Measurements from ENCODE around the gene HNRNPA2B1. TPM values are rescaled to one million over a fixed set of nuclear protein-coding genes. Genes with fewer than 3 reads are reported as not detected.

HNRNPA2B1 gene
- 309 TPM for polyA plus RNA-seq (2013, experiment 1 of 2)
- polyA plus RNA-seq (2013, experiment 2 of 2), result 309 TPM

- Histone ChIP-seq H2AFZ (ENCODE audit: low read depth, low read length) (no peak within 1 kb of the TSS), H3K4ac (ENCODE audit: low read depth in 1 of 2, low read length in 2 of 2) (peak within 1 kb of the TSS; percentile 68 to 90), H3K14ac (ENCODE audit: low read length in 2 of 2) (peak within 1 kb of the TSS; percentile 86 to 96), H3K36me3 (ENCODE audit: control insufficient read depth in 1 of 2, insufficient read depth in 2 of 2, low read depth in 1 of 2, low read length in 2 of 2) (peaks cover 0 to 48% of the 10 kb centered on the region in 2 experiments), H3K18ac (ENCODE audit: low read depth in 1 of 2, low read length in 2 of 2) (peak within 1 kb of the TSS; percentile 93 to 100), H3K79me1 (replicated peaks; ENCODE audit: low read length, poor library complexity, severe bottlenecking) (no peaks in the 10 kb centered on the region), H2BK5ac (ENCODE audit: low read depth, low read length, poor library complexity, severe bottlenecking) (peak within 1 kb of the TSS; percentile 95), H3K4me1 (ENCODE audit: control insufficient read depth, insufficient read depth, low read depth, low read length) (peaks cover 2% of the 10 kb centered on the region), H2BK12ac (ENCODE audit: low read length in 2 of 2) (peak within 1 kb of the TSS; percentile 28 to 91), H2BK120ac (ENCODE audit: low read depth, low read length) (peak within 1 kb of the TSS; percentile 64), H4K91ac (ENCODE audit: low read length) (peak within 1 kb of the TSS; percentile 89), H3K27ac (ENCODE audit: low read length, poor library complexity, severe bottlenecking) (peak within 1 kb of the TSS; percentile 100), H3K4me2 (ENCODE audit: low read length, poor library complexity, severe bottlenecking) (peak within 1 kb of the TSS; percentile 92), H2AK5ac (ENCODE audit: low read length, severe bottlenecking) (peak within 1 kb of the TSS; percentile 70), H3K27me3 (ENCODE audit: control insufficient read depth in 1 of 2, insufficient read depth in 1 of 2, low read length in 2 of 2) (no peaks in the 10 kb centered on the region), H3K4me3 (ENCODE audit: insufficient read depth in 1 of 2, low read depth in 1 of 2, low read length in 2 of 2) (peak within 1 kb of the TSS; percentile 93 to 100), H3K9me3 (ENCODE audit: control insufficient read depth, low read length) (no peaks in the 10 kb centered on the region), H4K8ac (ENCODE audit: low read length) (peak within 1 kb of the TSS; percentile 89), H2BK15ac (ENCODE audit: low read depth, poor library complexity, severe bottlenecking) (peak within 1 kb of the TSS; percentile 93), H3K23ac (ENCODE audit: low read length in 2 of 2) (peak within 1 kb of the TSS; percentile 54 to 100), H3K9ac (ENCODE audit: low read length) (peak within 1 kb of the TSS; percentile 100)
- under 1% methylated on average over 71 of the region's 71 CpGs for WGBS
- DNase-seq, result peak; percentile 97
Measured at GRCh38 chr7:26200444-26201246, at the start of gene HNRNPA2B1. HNRNPA2B1 (minus strand) TSS chr7:26200746; CDS start chr7:26200577, 169 bp downstream.

- no peak overlapping the region for H4K91ac ChIP-seq (ENCODE audit: low read length)
- no peak overlapping the region for H2AK5ac ChIP-seq (ENCODE audit: low read length, severe bottlenecking)
- H3K23ac ChIP-seq (ENCODE audit: low read length in 2 of 2), result no peak overlapping the region
- no peak overlapping the region for H2BK15ac ChIP-seq (ENCODE audit: low read depth, poor library complexity, severe bottlenecking)
- H3K18ac ChIP-seq (ENCODE audit: low read depth in 1 of 2, low read length in 2 of 2), result no peak overlapping the region
- no peak overlapping the region for H3K27ac ChIP-seq (ENCODE audit: low read length, poor library complexity, severe bottlenecking)
- no peaks in the 10 kb centered on the region for H3K36me3 ChIP-seq (ENCODE audit: control insufficient read depth in 1 of 2, insufficient read depth in 2 of 2, low read depth in 1 of 2, low read length in 2 of 2)
- no peak overlapping the region for H3K14ac ChIP-seq (ENCODE audit: low read length in 2 of 2)
- no peaks in the 10 kb centered on the region for H3K27me3 ChIP-seq (ENCODE audit: control insufficient read depth in 1 of 2, insufficient read depth in 1 of 2, low read length in 2 of 2)
- H2BK5ac ChIP-seq (ENCODE audit: low read depth, low read length, poor library complexity, severe bottlenecking), result no peak overlapping the region
- H4K8ac ChIP-seq (ENCODE audit: low read length), result no peak overlapping the region
- H3K9me3 ChIP-seq (ENCODE audit: control insufficient read depth, low read length), result no peaks in the 10 kb centered on the region
- no peak overlapping the region for H3K4ac ChIP-seq (ENCODE audit: low read depth in 1 of 2, low read length in 2 of 2)
- H3K4me2 ChIP-seq (ENCODE audit: low read length, poor library complexity, severe bottlenecking), result no peak overlapping the region
- H3K4me3 ChIP-seq (ENCODE audit: insufficient read depth in 1 of 2, low read depth in 1 of 2, low read length in 2 of 2), result no peak overlapping the region
- no peak for DNase-seq
- no peak overlapping the region for H2AFZ ChIP-seq (ENCODE audit: low read depth, low read length)
- 79% methylated on average over 10 of the region's 12 CpGs for WGBS
- no peaks in the 10 kb centered on the region for H3K79me1 ChIP-seq (replicated peaks; ENCODE audit: low read length, poor library complexity, severe bottlenecking)
- no peaks in the 10 kb centered on the region for H3K4me1 ChIP-seq (ENCODE audit: control insufficient read depth, insufficient read depth, low read depth, low read length)
- H3K9ac ChIP-seq (ENCODE audit: low read length), result no peak overlapping the region
- no peak overlapping the region for H2BK120ac ChIP-seq (ENCODE audit: low read depth, low read length)
- H2BK12ac ChIP-seq (ENCODE audit: low read length in 2 of 2), result no peak overlapping the region
Measured at GRCh38 chr7:26250239-26250638, 49.7 kb upstream of the HNRNPA2B1 start.

GRCh38 chr7:26245150-26245549, 44.6 kb upstream of the HNRNPA2B1 start:
- Histone ChIP-seq H3K36me3 (ENCODE audit: control insufficient read depth in 1 of 2, insufficient read depth in 2 of 2, low read depth in 1 of 2, low read length in 2 of 2) (no peaks in the 10 kb centered on the region), H3K9me3 (ENCODE audit: control insufficient read depth, low read length) (no peaks in the 10 kb centered on the region), H3K27me3 (ENCODE audit: control insufficient read depth in 1 of 2, insufficient read depth in 1 of 2, low read length in 2 of 2) (no peaks in the 10 kb centered on the region), H2BK12ac (ENCODE audit: low read length in 2 of 2) (no peak overlapping the region), H3K23ac (ENCODE audit: low read length in 2 of 2) (no peak overlapping the region), H2BK5ac (ENCODE audit: low read depth, low read length, poor library complexity, severe bottlenecking) (no peak overlapping the region), H3K79me1 (replicated peaks; ENCODE audit: low read length, poor library complexity, severe bottlenecking) (no peaks in the 10 kb centered on the region), H3K18ac (ENCODE audit: low read depth in 1 of 2, low read length in 2 of 2) (no peak overlapping the region), H3K4me1 (ENCODE audit: control insufficient read depth, insufficient read depth, low read depth, low read length) (no peaks in the 10 kb centered on the region), H3K9ac (ENCODE audit: low read length) (no peak overlapping the region), H4K91ac (ENCODE audit: low read length) (no peak overlapping the region), H3K14ac (ENCODE audit: low read length in 2 of 2) (no peak overlapping the region), H3K27ac (ENCODE audit: low read length, poor library complexity, severe bottlenecking) (no peak overlapping the region), H3K4me3 (ENCODE audit: insufficient read depth in 1 of 2, low read depth in 1 of 2, low read length in 2 of 2) (no peak overlapping the region), H3K4me2 (ENCODE audit: low read length, poor library complexity, severe bottlenecking) (no peak overlapping the region), H4K8ac (ENCODE audit: low read length) (no peak overlapping the region), H2BK15ac (ENCODE audit: low read depth, poor library complexity, severe bottlenecking) (no peak overlapping the region), H3K4ac (ENCODE audit: low read depth in 1 of 2, low read length in 2 of 2) (no peak overlapping the region), H2BK120ac (ENCODE audit: low read depth, low read length) (no peak overlapping the region), H2AFZ (ENCODE audit: low read depth, low read length) (no peak overlapping the region), H2AK5ac (ENCODE audit: low read length, severe bottlenecking) (no peak overlapping the region)
- 95% methylated on average over 13 of the region's 13 CpGs for WGBS
- DNase-seq, result no peak

GRCh38 chr7:26238032-26238431, 37.5 kb upstream of the HNRNPA2B1 start:
- Histone ChIP-seq H2BK12ac (ENCODE audit: low read length in 2 of 2) (no peak overlapping the region), H3K4me3 (ENCODE audit: insufficient read depth in 1 of 2, low read depth in 1 of 2, low read length in 2 of 2) (no peak overlapping the region), H3K79me1 (replicated peaks; ENCODE audit: low read length, poor library complexity, severe bottlenecking) (no peaks in the 10 kb centered on the region), H2BK5ac (ENCODE audit: low read depth, low read length, poor library complexity, severe bottlenecking) (no peak overlapping the region), H2AK5ac (ENCODE audit: low read length, severe bottlenecking) (no peak overlapping the region), H3K36me3 (ENCODE audit: control insufficient read depth in 1 of 2, insufficient read depth in 2 of 2, low read depth in 1 of 2, low read length in 2 of 2) (no peaks in the 10 kb centered on the region), H3K9me3 (ENCODE audit: control insufficient read depth, low read length) (no peaks in the 10 kb centered on the region), H2BK120ac (ENCODE audit: low read depth, low read length) (no peak overlapping the region), H3K23ac (ENCODE audit: low read length in 2 of 2) (no peak overlapping the region), H3K4me1 (ENCODE audit: control insufficient read depth, insufficient read depth, low read depth, low read length) (no peaks in the 10 kb centered on the region), H3K14ac (ENCODE audit: low read length in 2 of 2) (no peak overlapping the region), H4K91ac (ENCODE audit: low read length) (no peak overlapping the region), H2AFZ (ENCODE audit: low read depth, low read length) (no peak overlapping the region), H3K4me2 (ENCODE audit: low read length, poor library complexity, severe bottlenecking) (no peak overlapping the region), H4K8ac (ENCODE audit: low read length) (no peak overlapping the region), H3K4ac (ENCODE audit: low read depth in 1 of 2, low read length in 2 of 2) (no peak overlapping the region), H3K18ac (ENCODE audit: low read depth in 1 of 2, low read length in 2 of 2) (no peak overlapping the region), H3K9ac (ENCODE audit: low read length) (no peak overlapping the region), H3K27me3 (ENCODE audit: control insufficient read depth in 1 of 2, insufficient read depth in 1 of 2, low read length in 2 of 2) (peaks cover 4 to 17% of the 10 kb centered on the region in 2 experiments), H3K27ac (ENCODE audit: low read length, poor library complexity, severe bottlenecking) (no peak overlapping the region), H2BK15ac (ENCODE audit: low read depth, poor library complexity, severe bottlenecking) (no peak overlapping the region)
- WGBS, result 65% methylated on average over 2 of the region's 3 CpGs
- no peak for DNase-seq

All from mesenchymal stem cell (in vitro differentiated cells and primary cell).